Sigmoid colon (tissue), 3 donors: ENCODE results near the gene HAX1.

Source experiments
- POLR2A ChIP-seq, 2 donors: fragments of 450-650 bp; IDR thresholded peaks; one replicate each; pipeline ENCODE4 v1.6.1; 2016; ENCODE audit warnings: antibody characterized with exemption in 2 of 2, mild to moderate bottlenecking in 2 of 2, moderate library complexity in 2 of 2
- TF ChIP-seq, protein P1 (sequence below), 4 experiments: fragments of 450-650 bp in 3 of 4; fragments of 200-600 bp in 1 of 4; IDR thresholded peaks; one replicate each; pipeline ENCODE4 v1.5.1; 2016 to 2019; ENCODE audit warnings: antibody characterized with exemption in 4 of 4, mild to moderate bottlenecking in 3 of 4, moderate library complexity in 2 of 4

GRCh38 chr1:154313066-154313356 lies 40.6 kb downstream of the HAX1 start:
- TF ChIP-seq, protein P1, sequence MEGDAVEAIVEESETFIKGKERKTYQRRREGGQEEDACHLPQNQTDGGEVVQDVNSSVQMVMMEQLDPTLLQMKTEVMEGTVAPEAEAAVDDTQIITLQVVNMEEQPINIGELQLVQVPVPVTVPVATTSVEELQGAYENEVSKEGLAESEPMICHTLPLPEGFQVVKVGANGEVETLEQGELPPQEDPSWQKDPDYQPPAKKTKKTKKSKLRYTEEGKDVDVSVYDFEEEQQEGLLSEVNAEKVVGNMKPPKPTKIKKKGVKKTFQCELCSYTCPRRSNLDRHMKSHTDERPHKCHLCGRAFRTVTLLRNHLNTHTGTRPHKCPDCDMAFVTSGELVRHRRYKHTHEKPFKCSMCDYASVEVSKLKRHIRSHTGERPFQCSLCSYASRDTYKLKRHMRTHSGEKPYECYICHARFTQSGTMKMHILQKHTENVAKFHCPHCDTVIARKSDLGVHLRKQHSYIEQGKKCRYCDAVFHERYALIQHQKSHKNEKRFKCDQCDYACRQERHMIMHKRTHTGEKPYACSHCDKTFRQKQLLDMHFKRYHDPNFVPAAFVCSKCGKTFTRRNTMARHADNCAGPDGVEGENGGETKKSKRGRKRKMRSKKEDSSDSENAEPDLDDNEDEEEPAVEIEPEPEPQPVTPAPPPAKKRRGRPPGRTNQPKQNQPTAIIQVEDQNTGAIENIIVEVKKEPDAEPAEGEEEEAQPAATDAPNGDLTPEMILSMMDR (IDR thresholded peaks at IDR 0.05) = no peak
- TF ChIP-seq POLR2A (IDR thresholded peaks at IDR 0.05) = no peak
